Sigmoid colon (tissue), 3 donors: ENCODE results near the gene MYO10.

Experiments
- CTCF ChIP-seq, 4 experiments: fragments of 450-650 bp in 3 of 4; fragments of 200-600 bp in 1 of 4; IDR thresholded peaks; one replicate each; pipeline ENCODE4 v1.5.1; 2016 to 2019; ENCODE audit warnings: antibody characterized with exemption in 4 of 4, mild to moderate bottlenecking in 3 of 4, moderate library complexity in 2 of 4
- POLR2A ChIP-seq, 2 donors: fragments of 450-650 bp; IDR thresholded peaks; one replicate each; pipeline ENCODE4 v1.6.1; 2016; ENCODE audit warnings: antibody characterized with exemption in 2 of 2, mild to moderate bottlenecking in 2 of 2, moderate library complexity in 2 of 2

GRCh38 chr5:16901021-16901644 is 35.0 kb downstream of the MYO10 start:
- no peak for TF ChIP-seq CTCF (IDR thresholded peaks at IDR 0.05)
- TF ChIP-seq POLR2A (IDR thresholded peaks at IDR 0.05), result no peak
